NCI-H1105 treated with DMSO at 0.1 percent for 48 hours (cell line): ENCODE results near the gene EP400.

ENCODE experiments used
- DNase-seq: peaks from one replicate; lab custom pipeline; 2025; lab: John Stamatoyannopoulos, UW

The EP400 gene

GRCh38 chr12:131912518-131913274, 37.0 kb upstream of the EP400 start:
- DNase-seq: no peak

DNA sequence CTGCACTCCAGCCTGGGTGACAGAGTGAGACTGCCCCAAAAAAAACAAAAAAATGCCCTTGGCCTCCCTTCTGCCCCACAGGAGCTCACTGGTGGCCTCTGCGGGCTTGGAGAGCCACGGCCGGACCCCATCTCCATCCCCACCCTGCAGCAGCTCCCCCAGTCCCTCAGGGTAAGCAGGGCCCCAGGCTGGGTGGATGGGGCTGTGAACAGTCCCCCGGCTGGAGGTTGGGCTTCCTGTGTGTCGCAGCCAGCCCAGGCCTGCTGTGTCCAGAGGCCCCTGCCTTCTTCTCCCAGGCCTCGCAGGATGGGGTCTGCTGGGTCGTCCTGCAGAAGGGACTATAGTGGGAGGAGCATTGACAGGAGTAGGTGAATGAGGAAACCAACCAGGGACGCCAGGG, 36.1 kb upstream of the EP400 start:
- DNase-seq: no peak

DNA sequence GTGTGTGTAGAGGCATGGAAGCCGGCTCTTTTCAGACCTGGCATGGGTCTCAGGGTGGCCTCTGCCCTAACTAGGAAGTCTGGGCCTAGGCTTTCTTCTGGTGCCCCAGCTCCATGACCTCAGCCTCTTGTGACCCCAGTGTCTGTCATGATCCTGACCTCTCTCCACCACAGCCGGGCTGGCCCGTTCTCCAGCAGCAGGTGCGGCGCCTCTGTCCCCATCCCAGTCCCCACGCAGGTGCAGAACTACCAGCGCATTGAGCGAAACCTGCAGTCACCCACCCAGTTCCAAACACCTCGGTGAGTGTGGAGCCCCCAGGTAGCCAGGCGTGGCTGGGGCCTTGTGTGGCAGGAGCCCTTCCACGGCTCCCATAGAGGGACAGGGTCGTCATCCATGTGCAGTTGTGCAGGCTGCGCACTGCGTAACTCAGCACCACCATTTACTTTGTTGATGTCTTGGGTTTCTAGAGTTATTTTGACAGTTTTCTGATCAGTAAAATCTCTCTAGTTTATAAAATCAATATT, 35.5 kb upstream of the EP400 start:
- DNase-seq: no peak

DNA sequence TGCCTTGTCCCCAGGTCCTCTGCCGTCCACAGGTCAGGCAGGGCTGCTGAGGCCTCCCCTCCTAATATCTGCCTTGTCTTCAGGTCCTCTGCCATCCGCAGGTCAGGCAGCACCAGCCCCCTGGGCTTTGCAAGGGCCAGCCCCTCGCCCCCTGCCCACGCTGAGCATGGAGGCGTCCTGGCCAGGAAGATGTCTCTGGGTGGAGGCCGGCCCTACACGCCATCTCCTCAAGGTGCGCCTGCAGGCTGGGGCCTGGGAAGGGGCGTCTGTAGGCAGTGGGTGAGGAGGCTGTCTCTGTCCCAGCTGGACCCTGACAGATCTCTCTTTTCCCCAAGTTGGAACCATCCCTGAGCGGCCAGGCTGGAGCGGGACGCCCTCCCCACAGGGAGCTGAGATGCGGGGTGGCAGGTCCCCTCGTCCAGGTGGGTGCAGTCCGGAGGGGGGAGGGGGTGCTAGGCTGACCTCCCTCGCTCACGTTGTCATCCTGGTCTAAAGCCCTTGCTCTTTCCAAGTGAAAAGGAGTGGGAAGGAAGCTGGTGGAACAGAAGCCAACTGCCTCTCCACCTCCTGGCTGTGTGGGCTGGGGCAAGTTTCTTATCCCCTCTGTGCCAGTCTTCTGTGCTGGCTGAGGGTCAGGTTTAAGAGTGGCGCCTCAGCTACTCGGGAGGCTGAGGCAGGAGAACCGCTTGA, 34.6 kb upstream of the EP400 start:
- no peak for DNase-seq

DNA sequence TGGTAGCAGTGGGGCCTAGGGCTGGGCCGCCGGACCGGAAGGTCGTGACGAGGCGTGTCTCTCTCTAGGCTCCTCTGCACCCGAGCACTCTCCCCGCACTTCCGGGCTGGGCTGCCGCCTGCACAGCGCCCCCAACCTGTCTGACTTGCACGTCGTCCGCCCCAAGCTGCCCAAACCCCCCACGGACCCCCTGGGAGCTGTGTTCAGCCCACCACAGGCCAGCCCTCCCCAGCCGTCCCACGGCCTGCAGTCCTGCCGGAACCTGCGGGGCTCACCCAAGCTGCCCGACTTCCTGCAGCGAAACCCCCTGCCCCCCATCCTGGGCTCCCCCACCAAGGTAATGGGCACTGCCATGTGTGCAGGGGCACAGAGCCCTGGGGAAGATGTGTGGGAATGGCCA, 33.9 kb upstream of the EP400 start:
- no peak for DNase-seq

DNA sequence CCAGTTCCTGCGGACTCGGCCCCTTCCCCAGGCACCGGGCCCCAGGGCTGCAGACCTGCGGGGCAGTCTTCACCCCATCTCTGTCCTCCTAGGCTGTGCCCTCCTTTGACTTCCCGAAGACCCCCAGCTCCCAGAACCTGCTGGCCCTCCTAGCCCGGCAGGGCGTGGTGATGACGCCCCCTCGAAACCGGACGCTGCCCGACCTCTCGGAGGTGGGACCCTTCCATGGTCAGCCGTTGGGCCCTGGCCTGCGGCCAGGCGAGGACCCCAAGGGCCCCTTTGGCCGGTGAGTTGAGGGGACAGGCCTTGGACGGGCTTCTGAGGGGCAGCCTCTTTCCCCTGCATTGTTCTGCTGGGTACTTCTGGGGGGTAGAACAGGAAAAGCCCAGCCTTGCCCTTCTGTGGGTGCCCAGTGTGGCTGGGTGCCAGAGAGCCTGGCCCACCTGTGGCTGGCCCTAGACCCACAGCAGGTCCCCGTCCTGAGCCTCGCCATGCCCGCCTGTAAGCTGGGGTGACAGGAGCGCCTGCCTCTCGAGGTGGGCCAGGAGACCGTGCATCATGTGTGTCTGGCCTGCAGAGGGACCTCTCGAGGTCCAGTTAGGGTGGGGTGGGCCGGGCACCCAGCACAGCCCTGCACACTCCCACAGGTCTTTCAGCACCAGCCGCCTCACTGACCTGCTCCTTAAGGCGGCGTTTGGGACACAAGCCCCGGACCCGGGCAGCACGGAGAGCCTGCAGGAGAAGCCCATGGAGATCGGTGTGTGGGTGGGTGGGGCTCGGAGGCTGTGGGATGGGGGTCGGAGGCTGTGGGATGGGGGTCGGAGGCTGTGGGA, 33.2 kb upstream of the EP400 start:
- no peak for DNase-seq

DNA sequence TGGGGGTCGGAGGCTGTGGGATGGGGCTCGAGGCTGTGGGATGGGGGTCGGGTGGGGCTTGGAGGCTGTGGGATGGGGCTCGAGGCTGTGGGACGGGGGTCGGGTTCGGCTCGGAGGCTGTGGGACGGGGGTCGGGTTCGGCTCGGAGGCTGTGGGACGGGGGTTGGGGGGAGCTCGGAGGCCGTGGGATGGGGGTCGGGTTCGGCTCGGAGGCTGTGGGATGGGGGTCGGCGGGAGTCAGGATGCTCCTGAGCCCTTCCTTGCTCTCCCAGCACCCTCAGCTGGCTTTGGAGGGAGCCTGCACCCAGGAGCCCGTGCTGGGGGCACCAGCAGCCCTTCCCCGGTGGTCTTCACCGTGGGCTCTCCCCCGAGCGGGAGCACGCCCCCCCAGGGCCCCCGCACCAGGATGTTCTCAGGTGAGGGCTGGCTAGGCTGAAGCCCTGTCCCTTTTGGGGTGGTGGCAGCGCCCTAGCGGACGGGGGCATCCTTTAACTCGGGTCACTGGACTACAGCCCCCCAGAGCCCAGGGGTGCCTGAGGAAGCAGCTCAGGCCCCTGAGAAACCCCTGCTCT, 32.5 kb upstream of the EP400 start:
- no peak for DNase-seq

GRCh38 chr12:131917711-131918306, 31.9 kb upstream of the EP400 start:
- DNase-seq: no peak

- no peak for DNase-seq
These were observed 31.3 kb upstream of the EP400 start for GRCh38 chr12:131918311-131919050.

DNA sequence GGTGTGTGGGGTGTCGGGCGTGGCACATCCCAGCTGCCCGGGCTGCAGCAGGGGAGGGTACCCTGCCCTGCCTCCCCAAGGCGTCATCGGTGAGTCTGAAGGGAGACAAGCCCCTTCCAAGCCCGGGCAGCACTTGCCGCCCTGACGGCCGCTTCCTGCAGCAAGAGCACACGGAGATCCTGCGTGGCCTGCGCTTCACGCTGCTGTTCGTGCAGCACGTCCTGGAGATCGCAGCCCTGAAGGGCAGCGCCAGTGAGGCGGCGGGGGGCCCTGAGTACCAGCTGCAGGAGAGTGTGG, 30.7 kb upstream of the EP400 start:
- no peak for DNase-seq

GRCh38 chr12:131919366-131920156, 30.2 kb upstream of the EP400 start:
- no peak for DNase-seq

DNA sequence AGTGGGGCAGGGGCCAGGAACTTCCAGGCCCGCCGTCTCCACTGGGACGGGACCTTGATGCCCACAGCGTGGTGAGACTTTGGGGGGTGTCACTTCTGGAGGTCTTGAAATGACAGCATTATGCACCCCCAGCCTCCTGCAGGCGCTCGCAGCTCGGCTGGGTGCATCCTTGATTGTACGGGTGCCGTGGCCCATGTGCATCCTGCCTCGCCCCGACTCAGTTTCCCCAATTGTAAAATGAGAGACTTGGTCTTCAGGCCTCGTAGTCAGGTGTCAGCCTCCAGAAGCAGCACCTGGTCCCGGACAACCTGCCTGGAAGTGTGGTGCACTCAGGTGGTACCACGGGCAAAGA, 29.6 kb upstream of the EP400 start:
- DNase-seq: no peak

- no peak for DNase-seq
These were observed 28.6 kb upstream of the EP400 start for GRCh38 chr12:131920902-131921840.

DNA sequence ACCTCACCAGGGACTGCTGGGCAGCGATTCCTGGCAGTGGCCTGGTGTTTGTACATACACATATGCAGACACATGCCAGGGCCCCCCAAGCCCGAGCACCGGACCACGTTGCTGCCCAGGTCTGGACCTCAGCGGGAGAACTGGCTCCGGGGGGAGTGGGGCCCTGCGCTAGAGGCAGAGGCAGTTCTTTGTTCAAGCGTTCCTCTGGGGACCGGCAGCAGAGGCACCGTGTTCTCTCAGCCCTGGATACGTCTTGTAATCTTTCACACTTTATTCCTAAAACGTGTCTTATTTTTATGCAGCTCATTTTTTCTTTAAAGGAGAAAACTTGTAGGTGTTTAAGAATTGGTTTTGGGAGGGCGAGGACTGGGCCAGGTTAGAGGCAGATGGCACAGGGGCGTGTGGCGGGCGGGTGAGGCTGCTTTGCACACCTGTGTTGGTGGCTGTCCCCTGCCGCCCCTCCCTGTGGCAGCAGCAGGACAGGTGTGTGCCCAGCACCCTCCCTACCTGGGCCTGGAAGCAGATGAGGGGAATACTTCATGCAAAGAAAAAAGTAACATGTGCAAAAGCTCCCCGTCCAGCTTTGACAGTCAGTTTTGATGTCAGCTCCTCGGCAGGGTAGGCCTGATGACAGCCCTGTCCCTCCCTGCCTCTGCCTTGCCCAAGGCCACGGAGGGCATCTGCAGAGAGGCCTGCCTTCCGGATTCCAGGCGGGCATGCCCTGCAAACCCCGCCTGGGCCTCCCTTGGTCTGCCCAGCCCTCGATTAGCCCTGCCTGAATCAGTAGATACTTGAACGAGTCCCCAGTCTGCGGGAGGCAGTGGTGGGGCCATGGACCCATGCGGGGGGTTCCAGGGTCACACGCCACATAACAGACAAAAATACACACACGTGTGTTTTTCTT, 27.6 kb upstream of the EP400 start:
- no peak for DNase-seq

GRCh38 chr12:131922772-131923171, 27.0 kb upstream of the EP400 start:
- no peak for DNase-seq

DNA sequence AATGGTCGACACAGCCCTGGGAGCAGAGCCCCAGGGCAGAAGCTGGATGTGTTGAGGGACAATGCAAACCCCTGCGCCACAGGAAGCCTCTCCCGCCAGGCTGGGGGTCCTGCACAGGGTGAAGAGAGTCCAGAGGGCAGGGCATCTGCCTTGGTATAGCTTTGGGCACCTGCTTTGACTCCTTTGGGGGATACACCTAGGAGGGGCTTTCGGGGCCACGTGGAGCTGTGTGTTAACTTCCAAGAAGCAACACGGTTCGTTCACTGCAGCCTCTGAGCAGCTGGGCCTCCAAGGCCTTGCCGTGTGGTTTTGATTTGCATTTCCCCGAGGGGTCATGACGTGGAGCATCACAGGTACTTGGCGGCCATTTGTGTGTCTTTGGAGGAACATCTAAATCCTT, 26.5 kb upstream of the EP400 start:
- no peak for DNase-seq

DNA sequence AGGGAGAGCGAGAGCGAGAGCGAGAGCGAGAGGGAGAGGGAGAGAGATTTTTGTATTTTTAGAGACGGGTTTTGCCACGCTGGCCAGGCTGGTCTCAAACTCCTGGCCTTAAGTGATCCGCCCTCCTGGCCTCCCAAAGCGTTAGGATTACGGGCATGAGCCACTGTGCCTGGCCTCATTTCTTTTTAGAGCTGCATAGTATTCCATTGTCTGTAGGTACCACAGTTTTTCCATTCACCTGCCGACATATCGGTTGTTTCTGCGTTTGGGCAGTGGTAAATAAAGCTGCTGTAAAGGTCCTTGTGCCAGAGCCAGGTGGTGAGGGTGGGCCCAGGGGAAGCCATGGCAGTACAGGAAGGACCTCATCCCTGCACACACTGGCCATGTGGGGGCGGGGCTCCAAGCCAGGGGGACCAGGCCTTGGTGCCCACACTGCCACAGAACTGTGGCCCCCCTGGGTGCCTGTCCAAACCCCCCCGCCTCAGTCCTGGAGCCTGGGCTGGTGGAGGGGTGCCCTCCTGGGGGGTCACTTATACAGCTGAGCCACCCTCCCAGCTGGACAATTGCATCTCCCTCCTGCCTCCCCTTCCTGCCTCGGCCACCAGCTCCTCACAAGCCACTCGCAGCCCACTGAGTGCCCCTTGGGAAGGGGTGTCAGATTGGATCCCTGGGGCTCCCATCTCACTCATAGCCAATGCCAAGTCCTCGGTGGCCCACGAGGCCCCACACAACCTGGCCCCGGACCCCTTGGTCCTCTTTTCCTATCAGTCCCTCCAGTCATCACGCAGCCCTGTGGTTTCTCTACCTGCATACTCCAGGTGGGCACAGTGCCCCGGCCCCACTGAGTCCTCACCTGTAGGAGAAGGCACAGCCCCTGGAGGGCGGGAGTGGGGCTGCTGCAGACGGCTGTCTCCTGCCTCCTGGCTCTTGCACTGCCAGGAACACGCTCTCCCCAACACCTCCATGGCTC, 22.3 kb upstream of the EP400 start:
- no peak for DNase-seq
